CD4-positive, alpha-beta T cell treated with Interleukin-6 at 100 ng/mL for 8 hours (primary cell): ENCODE data around the gene ZNF835.
"Not testable (repeated sequence)": the region's sequence is repeated elsewhere in the genome, so short reads cannot be mapped to it uniquely, and the experiment has no call there.

Source experiments
- DNase-seq: peaks from one replicate; pipeline ENCODE4 v3.0.0-alpha.2; 2020; ENCODE audit warnings: mixed read lengths, low spot score

The ZNF835 gene

GRCh38 chr19:56671613-56671994 is at the start of gene ZNF835:
ZNF835 (minus strand) TSS chr19:56671757; CDS start chr19:56665198, 6,559 bp downstream.
- DNase-seq, result peak; percentile 81

- DNase-seq, result no peak
Measured at GRCh38 chr19:56720281-56720680, 48.7 kb upstream of the ZNF835 start.

- no peak for DNase-seq
Measured at GRCh38 chr19:56718231-56718630, 46.7 kb upstream of the ZNF835 start.

GRCh38 chr19:56712611-56713276 is 41.2 kb upstream of the ZNF835 start:
- no peak for DNase-seq

- DNase-seq, result no peak
Measured at GRCh38 chr19:56710437-56710836, 38.9 kb upstream of the ZNF835 start.

- DNase-seq, result no peak
Measured at GRCh38 chr19:56707821-56708220, 36.3 kb upstream of the ZNF835 start.

GRCh38 chr19:56705939-56706338 is 34.4 kb upstream of the ZNF835 start:
- DNase-seq, result no peak

- DNase-seq, result no peak
Measured at GRCh38 chr19:56701895-56702294, 30.3 kb upstream of the ZNF835 start.

GRCh38 chr19:56699552-56699951 is 28.0 kb upstream of the ZNF835 start:
- no peak for DNase-seq

- no peak for DNase-seq
Measured at GRCh38 chr19:56692206-56692895, 20.8 kb upstream of the ZNF835 start.

GRCh38 chr19:56690670-56691069 is 19.1 kb upstream of the ZNF835 start:
- no peak for DNase-seq

GRCh38 chr19:56689198-56689597 is 17.6 kb upstream of the ZNF835 start:
- DNase-seq, result no peak

GRCh38 chr19:56687031-56687430 is 15.5 kb upstream of the ZNF835 start:
- no peak for DNase-seq

GRCh38 chr19:56683116-56683515 is 11.6 kb upstream of the ZNF835 start:
- DNase-seq, result no peak

- DNase-seq, result no peak
Measured at GRCh38 chr19:56681702-56682101, 10.1 kb upstream of the ZNF835 start.

GRCh38 chr19:56678205-56678604 is 6.6 kb upstream of the ZNF835 start:
- DNase-seq, result no peak

GRCh38 chr19:56672610-56673009 is 1.1 kb upstream of the ZNF835 start:
- DNase-seq, result not testable (repeated sequence)

GRCh38 chr19:56670961-56671612 is 470 bp downstream of the ZNF835 start:
- no peak for DNase-seq

GRCh38 chr19:56670401-56670960 is 1.1 kb downstream of the ZNF835 start:
- no peak for DNase-seq

- no peak for DNase-seq
Measured at GRCh38 chr19:56668676-56669075, 2.9 kb downstream of the ZNF835 start.

- no peak for DNase-seq
Measured at GRCh38 chr19:56667311-56667870, 4.2 kb downstream of the ZNF835 start.

GRCh38 chr19:56664511-56664910 is 7.0 kb downstream of the ZNF835 start:
- no peak for DNase-seq
